NCI-H1694 treated with DMSO at 0.1 percent for 48 hours (cell line): Measurements from ENCODE around the gene TRIM71.
"Not testable (repeated sequence)": the region's sequence is repeated elsewhere in the genome, so short reads cannot be mapped to it uniquely, and the experiment has no call there.

Source experiments
- DNase-seq: peaks from one replicate; lab custom pipeline; 2025; lab: John Stamatoyannopoulos, UW

Gene TRIM71

DNA sequence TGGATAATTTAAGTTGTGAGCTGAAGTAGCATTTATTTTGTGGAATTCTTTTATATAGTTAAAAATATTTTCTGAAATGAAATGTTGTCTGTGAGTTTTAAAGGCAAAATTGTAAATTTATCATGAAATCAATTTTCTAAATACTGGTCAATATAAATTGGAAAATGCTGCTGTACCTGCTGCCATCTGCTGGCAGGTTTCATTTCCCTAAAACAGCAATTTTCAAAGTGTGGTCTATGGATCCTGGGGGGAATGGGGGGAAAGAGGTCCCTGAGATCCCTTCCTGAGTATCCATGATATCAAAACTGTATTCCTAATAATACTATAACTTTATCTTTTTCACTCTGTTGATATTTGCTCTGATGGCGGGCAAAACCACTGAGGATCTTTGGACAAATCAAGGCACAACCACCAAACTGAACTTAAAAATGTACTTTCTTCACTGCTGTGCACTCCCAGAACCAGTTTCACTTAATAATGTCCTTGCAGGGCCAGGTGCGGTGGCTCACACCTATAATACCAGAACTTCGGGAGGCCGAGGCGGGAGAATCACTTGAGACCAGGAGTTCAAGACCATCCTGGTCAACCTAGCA is 116.4 kb downstream of the TRIM71 start:
- no peak for DNase-seq

DNA sequence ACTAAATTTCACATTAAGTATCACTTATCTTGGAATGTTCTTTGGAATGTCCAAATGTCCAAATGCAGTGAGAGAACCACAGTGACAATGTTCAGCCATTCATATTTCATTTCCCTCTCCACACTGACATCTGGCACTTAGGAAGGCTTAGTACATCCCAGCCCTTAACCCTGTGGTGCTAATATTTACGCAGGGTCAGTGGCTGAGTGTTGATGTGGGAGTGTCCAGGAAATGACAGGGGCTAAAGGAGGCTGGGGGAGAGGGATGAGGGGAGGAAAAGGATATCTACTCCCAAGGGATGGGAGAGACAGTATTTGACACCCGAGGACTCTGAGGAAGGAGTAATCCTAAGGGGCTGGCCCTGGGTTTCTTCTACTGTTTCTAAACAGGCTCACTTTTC is 119.5 kb downstream of the TRIM71 start:
- no peak for DNase-seq

DNA sequence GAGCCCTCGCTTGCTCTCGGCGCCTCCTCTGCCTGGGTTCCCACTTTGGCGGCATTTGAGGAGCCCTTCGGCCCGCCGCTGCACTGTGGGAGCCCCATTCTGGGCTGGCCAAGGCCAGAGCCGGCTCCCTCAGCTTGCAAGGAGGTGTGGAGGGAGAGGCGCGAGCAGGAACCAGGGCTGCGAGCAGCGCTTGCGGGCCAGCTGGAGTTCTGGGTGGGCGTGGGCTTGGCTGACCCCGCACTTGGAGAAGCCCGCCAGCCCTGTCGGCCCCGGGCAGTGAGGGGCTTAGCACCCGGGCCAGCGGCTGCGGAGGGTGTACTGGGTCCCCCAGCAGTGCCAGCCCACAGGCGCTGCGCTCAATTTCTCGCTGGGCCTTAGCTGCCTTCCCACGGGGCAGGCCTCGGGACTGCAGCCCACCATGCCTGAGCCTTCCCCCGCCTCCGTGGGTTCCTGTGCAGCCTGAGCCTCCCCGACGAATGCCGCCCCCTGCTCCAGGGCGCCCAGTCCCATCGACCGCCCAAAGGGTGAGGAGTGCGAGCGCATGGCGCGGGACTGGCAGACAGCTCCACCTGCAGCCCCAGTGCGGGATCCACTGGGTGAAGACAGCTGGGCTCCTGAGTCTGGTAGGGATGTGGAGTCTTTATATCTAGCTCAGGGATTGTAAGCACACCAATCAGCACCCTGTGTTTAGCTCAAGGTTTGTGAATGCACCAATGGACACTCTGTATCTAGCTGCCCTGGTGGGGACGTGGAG is 121.9 kb downstream of the TRIM71 start:
- DNase-seq: not testable (repeated sequence)

DNA sequence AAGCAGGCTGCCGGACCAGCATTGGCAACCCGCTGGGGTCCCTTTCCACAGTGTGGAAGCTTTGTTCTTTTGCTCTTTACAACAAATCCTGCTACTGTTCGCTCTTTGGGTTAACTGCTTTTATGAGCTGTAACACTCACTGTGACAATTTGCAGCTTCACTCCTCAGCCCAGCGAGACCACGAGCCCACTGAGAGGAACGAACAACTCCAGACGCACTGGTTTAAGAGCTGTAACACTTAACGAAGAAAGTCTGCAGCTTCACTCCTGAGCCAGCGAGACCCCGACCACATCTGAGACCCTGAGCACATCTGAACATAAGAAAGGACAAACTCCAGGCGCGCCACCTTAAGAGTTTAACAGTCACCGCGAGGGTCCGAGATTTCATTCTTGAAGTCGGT is 122.9 kb downstream of the TRIM71 start:
- no peak for DNase-seq

DNA sequence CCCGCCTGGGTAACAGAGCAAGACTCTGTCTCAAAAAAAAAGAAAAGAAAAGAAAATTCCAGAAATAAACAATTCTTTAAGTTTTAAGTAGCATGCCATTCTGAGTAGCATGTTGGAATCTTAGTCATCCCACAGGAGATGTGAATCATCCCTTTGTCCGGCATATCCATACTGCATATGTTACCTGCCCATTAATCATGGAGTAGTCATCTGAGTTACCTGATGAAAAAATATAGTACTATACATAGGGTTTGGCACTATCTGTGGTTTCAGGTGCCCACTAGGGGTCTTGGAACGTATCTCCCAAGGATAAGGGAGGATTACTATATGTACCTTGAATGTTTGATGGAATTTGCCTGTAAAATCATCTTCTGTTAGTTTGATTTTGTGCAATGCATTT is 127.3 kb downstream of the TRIM71 start:
- DNase-seq: no peak

DNA sequence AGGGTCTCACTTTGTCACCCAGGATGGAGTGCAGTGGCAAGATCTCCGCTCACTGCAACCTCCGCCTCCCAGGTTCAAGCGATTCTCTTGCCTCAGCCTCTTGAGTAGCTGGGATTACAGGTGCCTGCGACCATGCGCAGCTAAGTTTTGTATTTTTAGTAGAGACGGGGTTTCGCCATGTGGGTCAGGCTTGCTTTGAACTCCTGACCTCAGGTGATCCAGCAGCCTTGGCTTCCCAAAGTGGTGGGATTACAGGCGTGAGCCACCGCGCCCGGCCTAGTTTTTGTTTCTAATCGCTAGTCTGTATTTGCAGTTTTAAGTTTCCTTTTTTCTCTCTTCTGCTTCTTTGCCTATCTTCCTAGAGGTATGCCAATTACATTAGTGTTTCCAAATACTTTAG is 127.8 kb downstream of the TRIM71 start:
- DNase-seq: not testable (repeated sequence)

DNA sequence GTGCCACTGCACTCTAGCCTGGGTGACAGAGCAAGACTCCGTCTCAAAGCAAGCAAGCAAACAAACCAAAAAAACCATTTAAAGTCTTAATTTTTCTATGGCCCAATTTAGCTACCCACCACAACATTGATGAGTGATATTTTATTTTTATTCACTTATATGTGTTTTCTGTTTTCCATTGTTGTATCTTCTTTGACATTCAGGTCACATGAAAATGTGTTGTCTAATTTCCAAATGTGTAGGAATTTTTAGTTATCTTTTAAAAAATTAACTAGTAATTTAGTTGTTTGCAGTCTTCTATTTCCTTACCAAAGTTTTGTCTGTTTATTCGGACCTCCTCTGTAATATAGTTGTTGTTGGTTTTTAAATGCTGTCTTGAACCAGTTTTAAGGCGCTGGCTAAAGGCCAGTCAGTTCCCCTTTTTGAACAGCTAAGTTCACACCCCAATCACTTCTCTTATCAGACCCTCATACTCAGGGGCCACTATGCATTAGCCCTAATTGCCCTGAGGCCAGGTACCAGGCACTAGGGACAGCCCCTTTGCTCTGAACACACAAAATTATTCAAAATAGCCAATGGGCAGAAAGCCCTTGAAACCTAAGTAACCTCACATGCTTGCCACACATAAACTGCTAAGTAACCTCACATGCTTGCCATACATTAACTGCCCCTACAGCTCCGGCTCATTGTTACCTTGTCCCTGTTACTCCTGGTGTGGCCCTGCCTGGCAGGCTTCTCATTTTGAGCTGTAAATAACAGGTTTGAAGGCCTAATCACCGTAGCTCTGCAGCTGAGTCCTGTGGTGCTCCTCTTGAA is 129.4 kb downstream of the TRIM71 start:
- no peak for DNase-seq
